PFSK-1 (cell line): ENCODE measurements around the gene HDAC7.

ENCODE experiments used
- POLR2AphosphoS5 ChIP-seq: IDR thresholded peaks from 2 replicates; pipeline ENCODE4 v1.6.1; 2012; ENCODE audit warnings: low read depth, mild to moderate bottlenecking, control low read depth, low read length, moderate library complexity
- TAF1 ChIP-seq: IDR thresholded peaks from 2 replicates; pipeline ENCODE4 v1.6.1; 2012; ENCODE audit warnings: low read length, control low read depth, borderline replicate concordance; ENCODE audit not compliant: insufficient read depth
- TF ChIP-seq, protein P1 (sequence below), 2 experiments: IDR thresholded peaks; 2 replicates each; pipeline versions ENCODE4 v1.6.1 to v1.8.0; 2011 to 2012; ENCODE audit warnings: low read depth in 2 of 2, low read length in 2 of 2, control low read depth in 1 of 2, inconsistent platforms in 1 of 2, mild to moderate bottlenecking in 1 of 2, moderate library complexity in 1 of 2; ENCODE audit not compliant: insufficient read depth in 1 of 2

DNA sequence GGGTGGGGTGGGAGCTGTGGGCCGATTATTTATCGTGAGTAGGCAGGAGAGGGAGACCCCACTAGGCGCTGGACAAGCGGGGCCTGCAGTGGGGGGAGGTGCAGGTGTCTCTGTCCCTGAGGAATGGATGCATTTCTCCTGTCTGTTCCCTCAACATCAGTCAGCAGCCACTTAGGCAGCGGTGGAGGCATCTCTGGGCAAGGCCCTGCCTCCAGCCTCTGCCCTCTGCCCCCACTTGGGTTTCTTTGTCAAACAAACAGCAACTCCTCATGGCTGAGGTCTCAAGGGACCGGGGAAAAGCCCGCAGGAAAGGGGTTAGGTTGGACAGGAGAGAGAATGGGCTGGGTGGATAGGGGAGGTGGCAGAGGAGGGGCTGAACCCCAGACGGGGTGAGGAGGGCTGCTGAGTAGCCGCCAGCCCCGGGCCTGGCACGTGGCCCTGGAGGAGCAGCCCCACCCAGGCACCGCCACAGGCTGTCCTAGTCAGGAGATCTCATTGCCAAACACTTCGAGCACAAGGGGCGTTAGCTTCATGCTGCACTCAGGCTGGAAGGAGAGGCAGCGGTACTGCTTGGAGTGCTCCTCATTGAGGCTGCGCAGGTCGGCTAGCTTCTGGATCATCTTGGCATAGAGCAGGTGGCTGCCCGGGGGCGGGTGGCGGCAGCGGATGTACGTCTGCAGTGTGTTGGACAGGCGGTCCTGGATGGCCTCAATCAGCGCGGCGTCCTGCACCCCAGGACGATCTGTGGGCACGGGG lies 24.7 kb upstream of the HDAC7 start:
- TF ChIP-seq POLR2AphosphoS5 (no peak), TAF1 (no peak)
- TF ChIP-seq, protein P1, sequence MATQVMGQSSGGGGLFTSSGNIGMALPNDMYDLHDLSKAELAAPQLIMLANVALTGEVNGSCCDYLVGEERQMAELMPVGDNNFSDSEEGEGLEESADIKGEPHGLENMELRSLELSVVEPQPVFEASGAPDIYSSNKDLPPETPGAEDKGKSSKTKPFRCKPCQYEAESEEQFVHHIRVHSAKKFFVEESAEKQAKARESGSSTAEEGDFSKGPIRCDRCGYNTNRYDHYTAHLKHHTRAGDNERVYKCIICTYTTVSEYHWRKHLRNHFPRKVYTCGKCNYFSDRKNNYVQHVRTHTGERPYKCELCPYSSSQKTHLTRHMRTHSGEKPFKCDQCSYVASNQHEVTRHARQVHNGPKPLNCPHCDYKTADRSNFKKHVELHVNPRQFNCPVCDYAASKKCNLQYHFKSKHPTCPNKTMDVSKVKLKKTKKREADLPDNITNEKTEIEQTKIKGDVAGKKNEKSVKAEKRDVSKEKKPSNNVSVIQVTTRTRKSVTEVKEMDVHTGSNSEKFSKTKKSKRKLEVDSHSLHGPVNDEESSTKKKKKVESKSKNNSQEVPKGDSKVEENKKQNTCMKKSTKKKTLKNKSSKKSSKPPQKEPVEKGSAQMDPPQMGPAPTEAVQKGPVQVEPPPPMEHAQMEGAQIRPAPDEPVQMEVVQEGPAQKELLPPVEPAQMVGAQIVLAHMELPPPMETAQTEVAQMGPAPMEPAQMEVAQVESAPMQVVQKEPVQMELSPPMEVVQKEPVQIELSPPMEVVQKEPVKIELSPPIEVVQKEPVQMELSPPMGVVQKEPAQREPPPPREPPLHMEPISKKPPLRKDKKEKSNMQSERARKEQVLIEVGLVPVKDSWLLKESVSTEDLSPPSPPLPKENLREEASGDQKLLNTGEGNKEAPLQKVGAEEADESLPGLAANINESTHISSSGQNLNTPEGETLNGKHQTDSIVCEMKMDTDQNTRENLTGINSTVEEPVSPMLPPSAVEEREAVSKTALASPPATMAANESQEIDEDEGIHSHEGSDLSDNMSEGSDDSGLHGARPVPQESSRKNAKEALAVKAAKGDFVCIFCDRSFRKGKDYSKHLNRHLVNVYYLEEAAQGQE (IDR thresholded peaks at IDR 0.05; ENCODE audit: insufficient read depth in 1 of 2, low read depth in 2 of 2, low read length in 2 of 2) = no peak
